Trophoblast cell (in vitro differentiated cells and primary cell): Measurements from ENCODE around the gene COPS6.

Experiments
- DNase-seq, 2 donors: peaks; one replicate each; pipeline ENCODE4 v3.0.0-alpha.2; 2016
- H2AFZ ChIP-seq: 2 replicates; pipeline ENCODE4 v1.6.1; 2013; ENCODE audit warnings: low read length, moderate library complexity, mild to moderate bottlenecking; ENCODE audit not compliant: insufficient read depth, poor library complexity
- H2AK5ac ChIP-seq: 2 replicates; pipeline ENCODE4 v1.6.1; 2013; ENCODE audit warnings: mild to moderate bottlenecking, low read length
- H2BK120ac ChIP-seq: 2 replicates; pipeline ENCODE4 v1.6.1; 2013; ENCODE audit warnings: low read length, mild to moderate bottlenecking, moderate library complexity; ENCODE audit not compliant: insufficient read depth, poor library complexity
- H2BK12ac ChIP-seq: 2 replicates; pipeline ENCODE4 v1.6.1; 2013; ENCODE audit warnings: mild to moderate bottlenecking, low read length, moderate library complexity
- H2BK5ac ChIP-seq: 2 replicates; pipeline ENCODE4 v1.6.1; 2013; ENCODE audit warnings: low read length, low read depth, moderate library complexity, mild to moderate bottlenecking; ENCODE audit not compliant: poor library complexity
- H3K14ac ChIP-seq: 2 replicates; pipeline ENCODE4 v1.6.1; 2013; ENCODE audit warnings: mild to moderate bottlenecking, low read length
- H3K18ac ChIP-seq: 2 replicates; pipeline ENCODE4 v1.6.1; 2013; ENCODE audit warnings: mild to moderate bottlenecking, low read length
- H3K23ac ChIP-seq: 2 replicates; pipeline ENCODE4 v1.6.1; 2013; ENCODE audit warnings: low read length
- H3K27ac ChIP-seq: 2 replicates; pipeline ENCODE4 v1.5.1; 2013; ENCODE audit warnings: low read depth, mild to moderate bottlenecking, inconsistent platforms, low read length, moderate library complexity
- H3K27me3 ChIP-seq: 2 replicates; pipeline ENCODE4 v1.6.1; 2013; ENCODE audit warnings: inconsistent platforms, mild to moderate bottlenecking, low read length, moderate library complexity; ENCODE audit not compliant: insufficient read depth
- H3K36me3 ChIP-seq, 2 experiments: 1 replicate in 1 of 2; 2 replicates in 1 of 2; pipeline ENCODE4 v1.6.1; 2013; ENCODE audit warnings: low read length in 2 of 2, mild to moderate bottlenecking in 2 of 2, moderate library complexity in 1 of 2; ENCODE audit not compliant: insufficient read depth in 2 of 2, control insufficient read depth in 1 of 2
- H3K4ac ChIP-seq: 2 replicates; pipeline ENCODE4 v1.6.1; 2013; ENCODE audit warnings: low read depth, mild to moderate bottlenecking, low read length, moderate library complexity
- H3K4me1 ChIP-seq, 2 experiments: 1 replicate in 1 of 2; 2 replicates in 1 of 2; pipeline ENCODE4 v1.6.1; 2013; ENCODE audit warnings: low read length in 2 of 2, mild to moderate bottlenecking in 2 of 2, moderate library complexity in 1 of 2; ENCODE audit not compliant: insufficient read depth in 2 of 2, control insufficient read depth in 1 of 2
- H3K4me2 ChIP-seq: 2 replicates; pipeline ENCODE4 v1.6.1; 2013; ENCODE audit warnings: inconsistent platforms, mild to moderate bottlenecking, low read length, moderate library complexity
- H3K4me3 ChIP-seq: 2 replicates; pipeline ENCODE4 v1.5.1; 2013; ENCODE audit warnings: mild to moderate bottlenecking, low read depth, low read length, inconsistent platforms
- H3K79me1 ChIP-seq: one replicate; pipeline ENCODE4 v1.6.1; 2013; ENCODE audit warnings: low read length
- H3K79me2 ChIP-seq: 2 replicates; pipeline ENCODE4 v1.6.1; 2013; ENCODE audit warnings: low read length, mild to moderate bottlenecking; ENCODE audit not compliant: control insufficient read depth, insufficient read depth, poor library complexity
- H3K9ac ChIP-seq: 2 replicates; pipeline ENCODE4 v1.6.1; 2013; ENCODE audit warnings: mild to moderate bottlenecking, low read length
- H3K9me3 ChIP-seq: 2 replicates; pipeline ENCODE4 v1.6.1; 2013; ENCODE audit warnings: low read depth, mild to moderate bottlenecking, control low read depth, inconsistent platforms, low read length; ENCODE audit not compliant: insufficient read depth
- H4K12ac ChIP-seq: 2 replicates; pipeline ENCODE4 v1.6.1; 2013; ENCODE audit warnings: low read depth, mild to moderate bottlenecking, low read length, moderate library complexity
- H4K8ac ChIP-seq: 2 replicates; pipeline ENCODE4 v1.6.1; 2013; ENCODE audit warnings: low read depth, mild to moderate bottlenecking, low read length, moderate library complexity
- H4K91ac ChIP-seq: one replicate; pipeline ENCODE4 v1.6.1; 2013; ENCODE audit warnings: low read depth, mild to moderate bottlenecking, low read length, moderate library complexity
- WGBS: extraction: QIAGEN DNeasy Blood & Tissue Kit; methylation state at CpG from one replicate; pipeline ENCODE4 v1.1.7; 2013; ENCODE audit warnings: missing lambda C conversion rate; ENCODE audit not compliant: insufficient read length, insufficient coverage; ENCODE audit errors: extremely low coverage; 5-methylcytosine and 5-hydroxymethylcytosine counted together

The COPS6 gene

GRCh38 chr7:100099452-100099851 is 10.7 kb downstream of the COPS6 start:
- H4K91ac ChIP-seq: no peak overlapping the region
- peak overlapping the region; percentile 4 for H3K4me3 ChIP-seq

DNA sequence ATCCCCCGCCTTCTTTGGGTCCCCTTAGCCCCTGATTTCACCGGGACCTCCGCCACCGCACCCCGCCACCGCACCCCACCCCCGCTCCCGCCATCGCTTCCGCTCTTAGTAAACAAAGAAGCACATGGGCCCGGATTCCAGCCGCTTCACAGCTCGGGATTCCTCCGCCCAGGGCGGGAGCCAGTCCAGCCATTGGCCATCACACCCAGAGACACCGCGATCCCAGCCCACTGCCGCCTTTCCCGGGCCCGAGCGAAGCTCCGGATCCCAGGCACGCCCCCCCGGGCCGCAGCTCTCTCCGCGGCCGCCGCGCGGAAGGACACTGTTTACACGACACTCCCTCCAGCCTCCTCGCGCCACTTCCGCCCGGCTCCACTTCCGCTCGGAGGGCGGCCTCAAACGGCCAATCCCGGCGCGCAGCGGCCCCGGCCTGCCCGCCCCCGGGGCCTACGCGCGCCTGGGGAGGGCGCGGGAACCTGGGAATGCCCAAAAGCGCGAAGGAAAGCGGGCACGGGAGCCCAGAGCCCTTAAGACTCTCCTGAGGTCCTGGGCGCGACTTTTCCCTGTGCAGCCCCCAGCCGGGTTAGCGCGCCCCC is 11.7 kb downstream of the COPS6 start:
- peak overlapping the region; percentile 99 for H3K4me3 ChIP-seq
- peak overlapping the region; percentile 23 for H3K18ac ChIP-seq
- no peak overlapping the region for H3K23ac ChIP-seq
- H2AFZ ChIP-seq: no peak overlapping the region
- H3K4me1 ChIP-seq: peaks cover 10 to 13% of the 10 kb centered on the region in 2 experiments
- peak overlapping the region; percentile 41 for H4K8ac ChIP-seq
- WGBS: no CpG with 5 or more reads among the region's 61 CpGs
- peak overlapping the region; percentile 94 for H3K14ac ChIP-seq
- H3K4me2 ChIP-seq: peak overlapping the region; percentile 92
- peak overlapping the region; percentile 98 for H3K9ac ChIP-seq
- peak overlapping the region; percentile 66 for H2BK5ac ChIP-seq
- peak overlapping the region; percentile 87 for H2AK5ac ChIP-seq
- no peaks in the 10 kb centered on the region for H3K9me3 ChIP-seq
- no peaks in the 10 kb centered on the region for H3K27me3 ChIP-seq
- H2BK12ac ChIP-seq: no peak overlapping the region
- peaks cover 48 to 49% of the 10 kb centered on the region in 2 experiments for H3K36me3 ChIP-seq
- H4K12ac ChIP-seq: peak overlapping the region; percentile 43
- peak; percentile 93 to 98 for DNase-seq
- peak overlapping the region; percentile 62 for H2BK120ac ChIP-seq
- H3K79me2 ChIP-seq: peaks cover 11% of the 10 kb centered on the region
- peak overlapping the region; percentile 64 for H3K4ac ChIP-seq
- H4K91ac ChIP-seq: peak overlapping the region; percentile 91
- peak overlapping the region; percentile 87 for H3K27ac ChIP-seq
- H3K79me1 ChIP-seq: peaks cover 18% of the 10 kb centered on the region

More at GRCh38 chr7:100099452-100099851, 10.7 kb downstream of the COPS6 start:
- H3K27ac ChIP-seq: no peak overlapping the region
- H2AK5ac ChIP-seq: no peak overlapping the region
- no peak overlapping the region for H4K8ac ChIP-seq
- H3K4ac ChIP-seq: peak overlapping the region; percentile 86
- no peak overlapping the region for H3K9ac ChIP-seq
- WGBS: no CpG with 5 or more reads among the region's 12 CpGs
- no peaks in the 10 kb centered on the region for H3K9me3 ChIP-seq
- no peak overlapping the region for H2BK5ac ChIP-seq
- peaks cover 18% of the 10 kb centered on the region for H3K79me1 ChIP-seq
- H3K4me1 ChIP-seq: peaks cover 10 to 13% of the 10 kb centered on the region in 2 experiments
- H3K23ac ChIP-seq: no peak overlapping the region
- peaks cover 11% of the 10 kb centered on the region for H3K79me2 ChIP-seq
- H3K14ac ChIP-seq: no peak overlapping the region
- no peak overlapping the region for H2BK12ac ChIP-seq
- H4K12ac ChIP-seq: no peak overlapping the region
- DNase-seq: no peak
- no peaks in the 10 kb centered on the region for H3K27me3 ChIP-seq
- H3K36me3 ChIP-seq: peaks cover 48 to 52% of the 10 kb centered on the region in 2 experiments
- H2AFZ ChIP-seq: no peak overlapping the region
- no peak overlapping the region for H3K18ac ChIP-seq
- H2BK120ac ChIP-seq: no peak overlapping the region
- peak overlapping the region; percentile 74 for H3K4me2 ChIP-seq

DNA sequence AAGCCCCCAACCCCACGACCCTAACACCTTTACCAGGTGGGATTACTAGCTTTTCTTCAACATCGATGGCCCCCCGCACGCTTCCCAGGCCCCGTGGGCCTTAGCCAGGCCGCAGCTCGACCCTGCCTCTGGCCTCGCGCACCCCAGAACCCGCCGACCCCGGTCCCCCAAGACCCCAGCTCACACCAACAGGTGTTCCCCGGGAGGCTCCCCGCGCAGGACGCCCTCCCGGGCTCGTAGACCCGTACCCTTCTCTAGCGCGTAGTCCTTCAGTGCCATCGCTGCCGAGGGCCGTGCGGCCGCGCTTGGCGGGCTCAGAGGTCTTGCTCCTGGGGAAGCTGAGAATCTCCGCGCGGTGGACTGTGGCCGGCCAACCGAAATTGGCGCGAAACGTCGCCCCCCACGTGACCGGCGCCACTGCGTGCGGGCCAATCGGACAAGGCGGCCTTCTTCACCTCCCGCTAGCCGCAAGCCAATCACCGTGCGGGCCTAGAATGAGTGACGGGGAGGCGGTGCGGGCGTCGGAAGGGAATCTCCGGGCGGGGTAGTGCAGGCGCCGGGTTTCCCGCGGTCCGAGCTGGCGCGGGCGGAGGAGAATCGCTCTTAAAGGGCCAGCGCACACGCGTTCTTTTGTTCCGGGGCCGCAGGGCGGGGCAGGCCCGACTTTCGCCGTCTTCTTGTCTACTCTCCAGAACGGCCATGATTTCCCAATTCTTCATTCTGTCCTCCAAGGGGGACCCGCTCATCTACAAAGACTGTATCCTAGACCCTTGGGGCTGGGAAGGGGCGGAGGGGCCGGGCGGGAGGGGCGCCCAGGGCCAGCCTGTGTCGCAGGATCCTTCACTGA is 12.5 kb downstream of the COPS6 start, which contains the start of the genes AP4M1 and MCM7:
Gene AP4M1 (plus strand): TSS at position 628 of the 847 bp plus-strand sequence. CDS start 72 bp downstream, at position 700.
Gene MCM7 (minus strand): TSS at position 382 of the 847 bp plus-strand sequence. CDS start 103 bp downstream, at position 279.
- H3K36me3 ChIP-seq: peaks cover 41 to 48% of the 10 kb centered on the region in 2 experiments
- H3K9ac ChIP-seq: peak within 1 kb of the TSS; percentile 98
- H4K91ac ChIP-seq: peak within 1 kb of the TSS; percentile 91
- peak within 1 kb of the TSS; percentile 84 for H2BK120ac ChIP-seq
- peaks cover 11% of the 10 kb centered on the region for H3K79me2 ChIP-seq
- H3K27me3 ChIP-seq: no peaks in the 10 kb centered on the region
- peak within 1 kb of the TSS; percentile 71 for H2BK5ac ChIP-seq
- peaks cover 10 to 13% of the 10 kb centered on the region in 2 experiments for H3K4me1 ChIP-seq
- WGBS: no CpG with 5 or more reads among the region's 80 CpGs
- DNase-seq: peak; percentile 99 to 100
- H3K79me1 ChIP-seq: peaks cover 18% of the 10 kb centered on the region
- peak within 1 kb of the TSS; percentile 98 for H3K27ac ChIP-seq
- H2AK5ac ChIP-seq: peak within 1 kb of the TSS; percentile 87
- H3K18ac ChIP-seq: peak within 1 kb of the TSS; percentile 83
- peak within 1 kb of the TSS; percentile 99 for H3K4me3 ChIP-seq
- H4K12ac ChIP-seq: peak within 1 kb of the TSS; percentile 87
- H3K4me2 ChIP-seq: peak within 1 kb of the TSS; percentile 92
- H3K23ac ChIP-seq: no peak within 1 kb of the TSS
- H4K8ac ChIP-seq: peak within 1 kb of the TSS; percentile 69
- H3K4ac ChIP-seq: peak within 1 kb of the TSS; percentile 64
- peak within 1 kb of the TSS; percentile 94 for H3K14ac ChIP-seq
- peak within 1 kb of the TSS; percentile 61 for H2AFZ ChIP-seq
- no peaks in the 10 kb centered on the region for H3K9me3 ChIP-seq
- peak within 1 kb of the TSS; percentile 91 for H2BK12ac ChIP-seq
